GM23338 (cell line): Measurements from ENCODE around the gene DIDO1.

ENCODE experiments used
- POLR2AphosphoS5 ChIP-seq: IDR thresholded peaks from 2 replicates; pipeline ENCODE4 v1.6.1; 2016; ENCODE audit warnings: antibody characterized with exemption, low read depth
- REST ChIP-seq: IDR thresholded peaks from one replicate; pipeline ENCODE4 v1.6.1; 2018; ENCODE audit warnings: antibody characterized with exemption; ENCODE audit not compliant: unreplicated experiment
- TF ChIP-seq, protein P1 (sequence below), 2 experiments: fragments of 200-600 bp in 1 of 2; sonication (generic) in 1 of 2; conservative IDR thresholded peaks; 2 replicates each; pipeline versions ENCODE4 v1.5.1 to v1.6.1; 2016 to 2017; ENCODE audit warnings: antibody characterized with exemption in 2 of 2, low read depth in 2 of 2, mild to moderate bottlenecking in 2 of 2, moderate library complexity in 1 of 2
- TF ChIP-seq, protein P2 (sequence below): IDR thresholded peaks from 2 replicates; pipeline ENCODE4 v1.6.1; 2016; ENCODE audit warnings: antibody characterized with exemption

- TF ChIP-seq REST (no peak), POLR2AphosphoS5 (peak; percentile 41)
- TF ChIP-seq, protein P1, sequence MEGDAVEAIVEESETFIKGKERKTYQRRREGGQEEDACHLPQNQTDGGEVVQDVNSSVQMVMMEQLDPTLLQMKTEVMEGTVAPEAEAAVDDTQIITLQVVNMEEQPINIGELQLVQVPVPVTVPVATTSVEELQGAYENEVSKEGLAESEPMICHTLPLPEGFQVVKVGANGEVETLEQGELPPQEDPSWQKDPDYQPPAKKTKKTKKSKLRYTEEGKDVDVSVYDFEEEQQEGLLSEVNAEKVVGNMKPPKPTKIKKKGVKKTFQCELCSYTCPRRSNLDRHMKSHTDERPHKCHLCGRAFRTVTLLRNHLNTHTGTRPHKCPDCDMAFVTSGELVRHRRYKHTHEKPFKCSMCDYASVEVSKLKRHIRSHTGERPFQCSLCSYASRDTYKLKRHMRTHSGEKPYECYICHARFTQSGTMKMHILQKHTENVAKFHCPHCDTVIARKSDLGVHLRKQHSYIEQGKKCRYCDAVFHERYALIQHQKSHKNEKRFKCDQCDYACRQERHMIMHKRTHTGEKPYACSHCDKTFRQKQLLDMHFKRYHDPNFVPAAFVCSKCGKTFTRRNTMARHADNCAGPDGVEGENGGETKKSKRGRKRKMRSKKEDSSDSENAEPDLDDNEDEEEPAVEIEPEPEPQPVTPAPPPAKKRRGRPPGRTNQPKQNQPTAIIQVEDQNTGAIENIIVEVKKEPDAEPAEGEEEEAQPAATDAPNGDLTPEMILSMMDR (conservative IDR thresholded peaks at IDR 0.05; ENCODE audit: low read depth in 2 of 2), result no peak
- TF ChIP-seq, protein P2, sequence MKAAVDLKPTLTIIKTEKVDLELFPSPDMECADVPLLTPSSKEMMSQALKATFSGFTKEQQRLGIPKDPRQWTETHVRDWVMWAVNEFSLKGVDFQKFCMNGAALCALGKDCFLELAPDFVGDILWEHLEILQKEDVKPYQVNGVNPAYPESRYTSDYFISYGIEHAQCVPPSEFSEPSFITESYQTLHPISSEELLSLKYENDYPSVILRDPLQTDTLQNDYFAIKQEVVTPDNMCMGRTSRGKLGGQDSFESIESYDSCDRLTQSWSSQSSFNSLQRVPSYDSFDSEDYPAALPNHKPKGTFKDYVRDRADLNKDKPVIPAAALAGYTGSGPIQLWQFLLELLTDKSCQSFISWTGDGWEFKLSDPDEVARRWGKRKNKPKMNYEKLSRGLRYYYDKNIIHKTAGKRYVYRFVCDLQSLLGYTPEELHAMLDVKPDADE, result no peak
Measured at GRCh38 chr20:62953839-62954703, 27.8 kb upstream of the DIDO1 start.
